ENCODE results near the gene SARM1.
"Not testable (repeated sequence)": the region's sequence is repeated elsewhere in the genome, so short reads cannot be mapped to it uniquely, and the experiment has no call there.

The SARM1 gene

DNA sequence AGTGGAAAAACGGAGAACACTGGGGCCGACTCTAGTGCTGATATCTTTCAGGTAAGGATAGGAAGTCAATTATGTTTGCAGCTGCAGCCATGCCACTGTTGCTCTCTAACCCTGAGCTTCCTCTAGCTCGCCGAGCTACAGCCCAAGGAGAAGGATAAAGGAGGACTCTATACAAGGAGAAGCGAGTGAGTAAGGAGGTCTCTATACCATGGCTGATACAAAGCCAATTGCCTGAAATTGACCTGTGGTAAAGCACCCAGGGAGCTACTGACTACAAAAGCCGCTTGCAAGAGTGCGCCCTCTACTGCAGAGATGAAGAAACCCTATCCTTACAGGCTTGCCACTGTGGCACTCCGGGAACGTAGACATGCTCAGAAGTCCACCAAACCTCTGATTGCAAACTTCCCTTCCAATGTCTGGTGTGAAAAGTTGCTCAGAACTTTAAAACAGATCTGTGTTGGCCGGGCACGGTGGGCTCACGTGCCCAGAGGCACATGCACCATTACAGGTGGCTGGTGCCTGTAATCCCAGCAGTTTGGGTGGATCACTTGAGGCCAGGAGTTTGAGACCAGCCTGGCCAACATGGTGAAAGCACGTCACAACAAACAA is 45.3 kb downstream of the SARM1 start:
- peak in 11 of 56 donors; percentile 5 to 52 (median 13) for DNase-seq

GRCh38 chr17:28421787-28422305 is 50.4 kb downstream of the SARM1 start:
- no peak for DNase-seq

- DNase-seq = no peak
Observed at GRCh38 chr17:28425206-28425605, 53.7 kb downstream of the SARM1 start.

GRCh38 chr17:28426081-28426519 is 54.6 kb downstream of the SARM1 start:
- no peak for DNase-seq

- DNase-seq = peak in 1 of 56 donors; percentile 6
Observed at GRCh38 chr17:28427371-28427770, 55.9 kb downstream of the SARM1 start.

DNA sequence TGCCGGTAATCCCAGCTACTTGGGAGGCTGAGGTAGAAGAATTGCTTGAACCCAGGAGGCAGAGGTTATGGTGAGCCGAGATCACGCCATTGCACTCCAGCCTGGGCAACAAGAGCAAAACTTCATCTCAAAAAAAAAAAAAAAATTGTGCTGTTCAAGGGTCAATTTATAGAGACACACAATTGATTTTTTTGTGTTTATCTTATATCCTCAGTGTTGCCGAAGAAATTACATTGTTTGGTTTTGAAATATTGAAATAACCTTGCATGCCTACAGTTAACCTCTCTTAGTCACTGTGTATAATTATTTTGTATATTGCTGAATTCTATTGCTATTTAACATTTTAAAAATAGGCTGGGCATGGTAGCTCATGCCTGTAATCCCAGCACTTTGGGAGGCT is 56.5 kb downstream of the SARM1 start:
- DNase-seq = not testable (repeated sequence)

GRCh38 chr17:28433721-28434120 is 62.2 kb downstream of the SARM1 start:
- no peak for DNase-seq

DNA sequence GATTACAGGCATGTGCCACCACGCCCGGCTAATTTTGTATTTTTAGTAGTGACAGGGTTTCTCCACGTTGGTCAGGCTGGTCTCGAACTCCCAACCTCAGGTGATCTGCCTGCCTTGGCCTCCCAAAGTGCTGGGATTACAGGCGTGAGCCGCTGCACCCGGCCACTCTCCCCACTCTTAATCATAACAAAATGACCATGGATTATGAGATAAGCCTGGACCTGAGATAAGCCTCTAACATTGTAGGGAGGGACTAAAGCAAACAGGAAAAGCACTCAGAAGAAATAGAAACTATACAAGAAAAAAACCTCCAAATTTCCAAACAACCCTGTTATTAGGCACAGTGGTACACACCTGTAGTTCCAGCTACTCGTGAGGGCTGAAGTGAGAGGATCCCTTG is 62.8 kb downstream of the SARM1 start:
- not testable (repeated sequence) for DNase-seq

GRCh38 chr17:28443901-28444638 is 72.6 kb downstream of the SARM1 start:
- no peak for DNase-seq

GRCh38 chr17:28446716-28447395 is 75.4 kb downstream of the SARM1 start:
- no peak for DNase-seq

- no peak for DNase-seq
Observed at GRCh38 chr17:28447396-28447760, 75.9 kb downstream of the SARM1 start.

GRCh38 chr17:28449859-28450258 is 78.4 kb downstream of the SARM1 start:
- DNase-seq = no peak

Data from amygdala (tissue), 56 donors.